Measurements from ENCODE around the gene SOX5. TPM values are rescaled to one million over a fixed set of nuclear protein-coding genes. Genes with fewer than 3 reads are reported as not detected.

Gene SOX5
- total RNA-seq, 4 donors from 2014 or later, result 0.40 to 8.4 (median 2.2) TPM

DNA sequence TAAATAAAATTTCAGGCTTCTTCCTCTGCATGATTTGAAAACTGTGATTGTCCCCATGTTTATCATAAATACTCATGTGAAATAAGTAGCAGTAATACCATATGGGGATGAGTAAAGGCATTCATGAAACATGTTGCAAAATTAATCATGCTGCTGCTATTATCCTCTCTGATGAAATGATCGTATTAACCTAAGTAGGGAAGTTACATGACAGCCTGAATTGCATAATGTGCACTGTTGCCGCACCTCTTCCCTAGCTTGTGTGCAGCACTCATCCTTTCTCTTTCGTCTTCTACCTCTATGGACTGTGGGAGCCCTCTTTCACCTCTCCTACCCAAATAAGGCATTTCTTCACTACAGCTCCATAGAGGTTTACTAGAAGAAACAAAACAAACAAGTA is 367.6 kb downstream of the SOX5 start:
- intact Hi-C loops (cut with DNase I), result no loop called here

GRCh38 chr12:23579257-23579656 is 370.2 kb downstream of the SOX5 start:
- Histone ChIP-seq H3K27ac (no peak overlapping the region), H3K36me3 (no peaks in the 10 kb centered on the region), H3K27me3 (no peaks in the 10 kb centered on the region), H3K9me3 (no peaks in the 10 kb centered on the region), H3K4me3 (no peak overlapping the region), H3K4me1 (no peaks in the 10 kb centered on the region)
- intact Hi-C loops (cut with DNase I), result no loop called here
- DNase-seq, result no peak
- WGBS, 2 donors, result 81 to 84% methylated on average over 1 of the region's 1 CpG
- TF ChIP-seq, protein P1, sequence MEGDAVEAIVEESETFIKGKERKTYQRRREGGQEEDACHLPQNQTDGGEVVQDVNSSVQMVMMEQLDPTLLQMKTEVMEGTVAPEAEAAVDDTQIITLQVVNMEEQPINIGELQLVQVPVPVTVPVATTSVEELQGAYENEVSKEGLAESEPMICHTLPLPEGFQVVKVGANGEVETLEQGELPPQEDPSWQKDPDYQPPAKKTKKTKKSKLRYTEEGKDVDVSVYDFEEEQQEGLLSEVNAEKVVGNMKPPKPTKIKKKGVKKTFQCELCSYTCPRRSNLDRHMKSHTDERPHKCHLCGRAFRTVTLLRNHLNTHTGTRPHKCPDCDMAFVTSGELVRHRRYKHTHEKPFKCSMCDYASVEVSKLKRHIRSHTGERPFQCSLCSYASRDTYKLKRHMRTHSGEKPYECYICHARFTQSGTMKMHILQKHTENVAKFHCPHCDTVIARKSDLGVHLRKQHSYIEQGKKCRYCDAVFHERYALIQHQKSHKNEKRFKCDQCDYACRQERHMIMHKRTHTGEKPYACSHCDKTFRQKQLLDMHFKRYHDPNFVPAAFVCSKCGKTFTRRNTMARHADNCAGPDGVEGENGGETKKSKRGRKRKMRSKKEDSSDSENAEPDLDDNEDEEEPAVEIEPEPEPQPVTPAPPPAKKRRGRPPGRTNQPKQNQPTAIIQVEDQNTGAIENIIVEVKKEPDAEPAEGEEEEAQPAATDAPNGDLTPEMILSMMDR (IDR thresholded peaks at IDR 0.05), result no peak
- TF ChIP-seq POLR2A (IDR thresholded peaks at IDR 0.05), result no peak

More for the DNA sequence above, 367.6 kb downstream of the SOX5 start:
- WGBS, 2 donors, result 68 to 81% methylated on average over 3 of the region's 3 CpGs
- H3K36me3 ChIP-seq, result no peaks in the 10 kb centered on the region
- no peak overlapping the region for H3K4me3 ChIP-seq
- no peak overlapping the region for H3K27ac ChIP-seq
- DNase-seq, result no peak
- H3K27me3 ChIP-seq, result no peaks in the 10 kb centered on the region
- TF ChIP-seq, protein P1 (IDR thresholded peaks at IDR 0.05), result no peak
- TF ChIP-seq POLR2A (IDR thresholded peaks at IDR 0.05), result no peak
- no peaks in the 10 kb centered on the region for H3K4me1 ChIP-seq
- H3K9me3 ChIP-seq, result no peaks in the 10 kb centered on the region

DNA sequence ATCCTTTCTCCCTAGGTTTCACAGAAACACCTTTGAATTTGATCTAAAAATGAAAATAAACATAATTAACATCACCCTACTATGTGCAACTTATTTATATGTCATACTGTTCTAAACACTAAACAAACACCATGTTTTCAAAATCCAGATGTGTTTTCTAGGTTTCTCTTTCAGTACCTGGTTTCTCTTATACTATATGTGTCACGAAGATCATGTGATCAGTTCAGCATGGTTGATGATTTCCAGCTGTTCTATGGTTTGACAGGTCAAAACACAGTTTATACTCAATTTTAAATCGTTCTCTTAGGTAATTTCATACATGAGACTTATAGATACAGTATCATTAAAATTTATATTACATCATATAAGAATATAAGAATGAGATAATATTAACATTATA is 373.1 kb downstream of the SOX5 start:
- no peaks in the 10 kb centered on the region for H3K27me3 ChIP-seq
- TF ChIP-seq, protein P1 (IDR thresholded peaks at IDR 0.05), result no peak
- TF ChIP-seq POLR2A (IDR thresholded peaks at IDR 0.05), result no peak
- no peaks in the 10 kb centered on the region for H3K9me3 ChIP-seq
- intact Hi-C loops (cut with DNase I), result no loop called here
- no peaks in the 10 kb centered on the region for H3K36me3 ChIP-seq
- no peak overlapping the region for H3K4me3 ChIP-seq
- WGBS, 2 donors, result 45 to 55% methylated on average over 2 of the region's 2 CpGs
- no peak for DNase-seq
- no peak overlapping the region for H3K27ac ChIP-seq
- H3K4me1 ChIP-seq, result no peaks in the 10 kb centered on the region

DNA sequence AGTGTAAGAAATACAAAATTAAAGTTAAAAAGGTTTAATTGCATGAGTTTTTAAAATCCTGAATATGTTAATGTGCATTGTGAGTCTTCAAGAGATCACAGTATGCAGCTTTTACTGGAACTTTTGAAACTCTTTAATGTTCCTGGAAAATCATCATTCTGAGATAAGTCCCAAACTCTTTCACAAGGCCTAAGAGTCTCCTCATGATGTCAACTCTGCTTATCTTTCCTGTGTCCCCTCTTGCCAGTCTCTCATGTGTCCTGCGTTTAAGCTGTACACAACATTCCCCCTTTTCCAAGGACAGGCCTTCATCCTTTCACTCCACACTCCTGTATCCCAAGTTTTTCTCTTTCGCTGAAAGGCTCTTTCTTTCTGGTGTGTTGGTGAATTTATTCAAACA is 380.1 kb downstream of the SOX5 start:
- peaks cover 0 to 6% (median 3%) of the 10 kb centered on the region in 3 donors for H3K4me1 ChIP-seq
- intact Hi-C loops (cut with DNase I), result no loop called here
- WGBS, 2 donors, result 87 to 98% methylated on average over 2 of the region's 2 CpGs
- no peak overlapping the region for H3K4me3 ChIP-seq
- H3K9me3 ChIP-seq, result no peaks in the 10 kb centered on the region
- no peak overlapping the region for H3K27ac ChIP-seq
- TF ChIP-seq POLR2A (IDR thresholded peaks at IDR 0.05), result no peak
- TF ChIP-seq, protein P1 (IDR thresholded peaks at IDR 0.05), result no peak
- H3K36me3 ChIP-seq, result no peaks in the 10 kb centered on the region
- no peak for DNase-seq
- peaks cover 0 to 8% (median 0%) of the 10 kb centered on the region in 4 donors for H3K27me3 ChIP-seq

- intact Hi-C loops (cut with DNase I), result no loop called here
- WGBS, 2 donors, result 42 to 48% methylated on average over 2 of the region's 2 CpGs
- peaks cover 0 to 8% (median 0%) of the 10 kb centered on the region in 4 donors for H3K27me3 ChIP-seq
- TF ChIP-seq, protein P1 (IDR thresholded peaks at IDR 0.05), result no peak
- TF ChIP-seq POLR2A (IDR thresholded peaks at IDR 0.05), result no peak
- peaks cover 0 to 11% (median 6%) of the 10 kb centered on the region in 3 donors for H3K4me1 ChIP-seq
- H3K4me3 ChIP-seq, result no peak overlapping the region
- no peak for DNase-seq
- H3K27ac ChIP-seq, result no peak overlapping the region
- no peaks in the 10 kb centered on the region for H3K36me3 ChIP-seq
- H3K9me3 ChIP-seq, result no peaks in the 10 kb centered on the region
Observed at GRCh38 chr12:23566133-23566532, 383.3 kb downstream of the SOX5 start.

Measured in esophagus squamous epithelium (tissue), 5 donors.